Immature natural killer cell (primary cell): ENCODE measurements around the gene FLT4. TPM values are rescaled to one million over a fixed set of nuclear protein-coding genes. Genes with fewer than 3 reads are reported as not detected.

ENCODE experiments used
- polyA plus RNA-seq, 3 donors: library from polyadenylated mRNA; unstranded; fragments of 300-500 nt; fragmentation: Illumina TruSeq; gene quantifications; one replicate each; pipeline ENCODE4 v1.2.3, GENCODE V29; 2021

FLT4 gene
- polyA plus RNA-seq, 3 donors from 2014 or later, result 0.37 TPM; not detected in 2

Other genes with a start within 250 kb of the FLT4 start
- gene CNOT6, start 155.2 kb downstream of the FLT4 start, polyA plus RNA-seq, result 10 to 100 TPM in 1 of 3 donors, 1 to 10 TPM in 2; 5.8 to 11.2 (median 9.0) TPM
- gene SCGB3A1, start 58.1 kb downstream of the FLT4 start, polyA plus RNA-seq, result under 1 TPM in 1 of 3 donors, not detected in 2; 0.51 TPM
- not detected for gene OR2Y1, start 90.5 kb upstream of the FLT4 start, polyA plus RNA-seq
- 100 to 1,000 TPM; 220 to 241 (median 238) TPM for gene MGAT1, start 153.2 kb upstream of the FLT4 start, polyA plus RNA-seq
- 1 to 10 TPM; 7.4 to 9.8 (median 8.9) TPM for gene ZFP62, start 211.7 kb upstream of the FLT4 start, polyA plus RNA-seq
- not detected for gene BTNL8, start 249.6 kb upstream of the FLT4 start, polyA plus RNA-seq